ENCODE measurements around the gene VPS37C. TPM values are rescaled to one million over a fixed set of nuclear protein-coding genes. Genes with fewer than 3 reads are reported as not detected.

Gene VPS37C
- total RNA-seq, 1 experiment from 2014 or later = 23.1 TPM

DNA sequence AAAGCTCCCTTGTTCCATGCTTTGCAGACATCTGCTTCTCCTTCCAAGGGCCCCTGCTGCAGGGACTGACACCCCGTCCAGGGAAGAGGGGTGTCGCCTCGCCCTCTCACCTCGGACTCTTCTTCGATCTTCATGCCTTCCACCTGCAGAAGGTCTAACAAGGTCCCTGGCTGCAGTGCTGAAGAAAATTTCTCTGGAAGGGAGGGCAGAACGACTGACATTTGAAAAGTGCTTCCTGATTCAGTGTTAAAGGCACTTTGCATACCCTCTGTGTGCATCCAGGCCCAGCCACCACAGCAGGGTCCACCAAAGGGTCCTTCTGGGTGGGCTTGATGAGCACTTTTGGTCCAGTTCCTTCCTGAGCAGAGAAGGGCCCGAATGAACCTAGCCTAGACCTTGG is 28.1 kb downstream of the VPS37C start:
- ChIA-PET RAD21 (ENCODE audit: low non-redundant PET in 1 of 2, low total read pairs in 2 of 2, uncharacterized antibody in 2 of 2, unreplicated experiment in 2 of 2) (no interaction called here), POLR2A (no interaction called here), CTCF (no interaction called here)
- Histone ChIP-seq H2AFZ (ENCODE audit: low read depth, low read length, poor library complexity, severe bottlenecking) (no peak overlapping the region), H3K4me2 (ENCODE audit: low read length) (no peak overlapping the region), H3K27ac (ENCODE audit: low read depth, low read length) (no peak overlapping the region), H4K20me1 (ENCODE audit: insufficient read depth) (no peaks in the 10 kb centered on the region), H3K36me3 (ENCODE audit: control insufficient read depth in 1 of 2, insufficient read depth in 2 of 2, low read length in 2 of 2) (0 out of 4 replicates have a peak, but pooled peaks cover 0 to 5% of the 10 kb centered on the region in 2 experiments), H3K4me1 (ENCODE audit: control insufficient read depth in 1 of 2, insufficient read depth in 2 of 2, low read length in 2 of 2) (peaks cover 6 to 13% of the 10 kb centered on the region in 2 experiments; a peak in 3 of 4 replicates), H3K9ac (ENCODE audit: low read length) (no peak overlapping the region), H3K9me3 (ENCODE audit: control insufficient read depth in 1 of 2, insufficient read depth in 1 of 2, low read depth in 1 of 2, low read length in 2 of 2) (no peaks in the 10 kb centered on the region), H3K79me2 (ENCODE audit: insufficient read depth, low read length) (no peaks in the 10 kb centered on the region), H3K4me3 (replicated peaks in 1 of 2; ENCODE audit: low read depth in 1 of 2, low read length in 2 of 2) (no peak overlapping the region), H3K9me2 (ENCODE audit: insufficient read depth) (no peaks in the 10 kb centered on the region), H3K27me3 (ENCODE audit: insufficient read depth, low read length) (no peaks in the 10 kb centered on the region)
- no peak for ATAC-seq
- no peak for DNase-seq (ENCODE audit: low read depth, low spot score)
- no TSS peak for BruUV-seq (replicated peaks)
- TF ChIP-seq SRF (IDR thresholded peaks at IDR 0.05; ENCODE audit: low read depth) (no peak), EGR1 (IDR thresholded peaks at IDR 0.05; ENCODE audit: low read depth) (no peak), RAD21 (IDR thresholded peaks at IDR 0.05; ENCODE audit: low read depth) (no peak), CBX3 (IDR thresholded peaks at IDR 0.05; ENCODE audit: low read depth) (no peak), FOSL1 (IDR thresholded peaks at IDR 0.05; ENCODE audit: low read depth) (no peak), JUND (IDR thresholded peaks at IDR 0.05) (no peak), POLR2A (IDR thresholded peaks at IDR 0.05; ENCODE audit: borderline replicate concordance, extremely low read depth, insufficient read depth, insufficient read length) (no peak), ZNF274 (IDR thresholded peaks at IDR 0.05; ENCODE audit: low read depth, low read length) (no peak), CEBPB (IDR thresholded peaks at IDR 0.05; ENCODE audit: low read depth) (no peak), ELF1 (IDR thresholded peaks at IDR 0.05; ENCODE audit: borderline replicate concordance, low read depth) (no peak), ATF3 (IDR thresholded peaks at IDR 0.05) (no peak), EZH2 (IDR thresholded peaks at IDR 0.05) (no peak), SP1 (IDR thresholded peaks at IDR 0.05; ENCODE audit: low read depth) (no peak), REST (IDR thresholded peaks at IDR 0.05; ENCODE audit: low read depth) (no peak), EZH2phosphoT487 (IDR thresholded peaks at IDR 0.05; ENCODE audit: borderline replicate concordance) (no peak), SIN3A (IDR thresholded peaks at IDR 0.05; ENCODE audit: low read depth) (no peak), YY1 (IDR thresholded peaks at IDR 0.05; ENCODE audit: extremely low read depth, insufficient replicate concordance, low read depth, low read length) (no peak), TCF7L2 (IDR thresholded peaks at IDR 0.05; ENCODE audit: borderline replicate concordance, extremely low read depth, insufficient read depth, insufficient read length) (no peak), ZFX (IDR thresholded peaks at IDR 0.05) (no peak)
- TF ChIP-seq, protein P1, sequence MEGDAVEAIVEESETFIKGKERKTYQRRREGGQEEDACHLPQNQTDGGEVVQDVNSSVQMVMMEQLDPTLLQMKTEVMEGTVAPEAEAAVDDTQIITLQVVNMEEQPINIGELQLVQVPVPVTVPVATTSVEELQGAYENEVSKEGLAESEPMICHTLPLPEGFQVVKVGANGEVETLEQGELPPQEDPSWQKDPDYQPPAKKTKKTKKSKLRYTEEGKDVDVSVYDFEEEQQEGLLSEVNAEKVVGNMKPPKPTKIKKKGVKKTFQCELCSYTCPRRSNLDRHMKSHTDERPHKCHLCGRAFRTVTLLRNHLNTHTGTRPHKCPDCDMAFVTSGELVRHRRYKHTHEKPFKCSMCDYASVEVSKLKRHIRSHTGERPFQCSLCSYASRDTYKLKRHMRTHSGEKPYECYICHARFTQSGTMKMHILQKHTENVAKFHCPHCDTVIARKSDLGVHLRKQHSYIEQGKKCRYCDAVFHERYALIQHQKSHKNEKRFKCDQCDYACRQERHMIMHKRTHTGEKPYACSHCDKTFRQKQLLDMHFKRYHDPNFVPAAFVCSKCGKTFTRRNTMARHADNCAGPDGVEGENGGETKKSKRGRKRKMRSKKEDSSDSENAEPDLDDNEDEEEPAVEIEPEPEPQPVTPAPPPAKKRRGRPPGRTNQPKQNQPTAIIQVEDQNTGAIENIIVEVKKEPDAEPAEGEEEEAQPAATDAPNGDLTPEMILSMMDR (IDR thresholded peaks at IDR 0.05 in 2 of 3, conservative IDR thresholded peaks at IDR 0.05 in 1 of 3; ENCODE audit: borderline replicate concordance in 1 of 3, insufficient read depth in 1 of 3, low read depth in 2 of 3, low read length in 2 of 3) = no peak
- intact Hi-C loops (cut with micrococcal nuclease) = no loop called here

Measured in HCT116 (cell line).